Nephron progenitor cell (in vitro differentiated cells): ENCODE data around the gene SEC14L6.
"Not testable (repeated sequence)": the region's sequence is repeated elsewhere in the genome, so short reads cannot be mapped to it uniquely, and the experiment has no call there.

Experiments used
- DNase-seq: peaks from one replicate; pipeline ENCODE4 v3.0.0; 2021
- H3K27ac Mint-ChIP-seq: 2 replicates; pipeline ENCODE4 v1.8.0; 2021; ENCODE audit warnings: mild to moderate bottlenecking, moderate library complexity, mixed read lengths
- H3K27me3 Mint-ChIP-seq: 2 replicates; pipeline ENCODE4 v1.8.0; 2021; ENCODE audit warnings: mild to moderate bottlenecking, low read depth, mixed read lengths; ENCODE audit not compliant: poor library complexity
- H3K36me3 Mint-ChIP-seq: 2 replicates; pipeline ENCODE4 v1.8.0; 2021; ENCODE audit warnings: low read depth, mixed read lengths
- H3K4me1 Mint-ChIP-seq: 2 replicates; pipeline ENCODE4 v1.8.0; 2021; ENCODE audit warnings: mixed read lengths
- H3K4me3 Mint-ChIP-seq: 2 replicates; pipeline ENCODE4 v1.8.0; 2021; ENCODE audit warnings: mild to moderate bottlenecking, moderate library complexity, mixed read lengths
- H3K9me3 Mint-ChIP-seq: 2 replicates; pipeline ENCODE4 v1.8.0; 2021; ENCODE audit warnings: mild to moderate bottlenecking, moderate library complexity, mixed read lengths
- CTCF ChIP-seq: fragments of 200-600 bp; sonication (generic); IDR thresholded peaks from 2 replicates; pipeline ENCODE4 v1.5.0; 2021; ENCODE audit warnings: antibody characterized with exemption

The SEC14L6 gene

GRCh38 chr22:30556388-30556787, 9.8 kb upstream of the SEC14L6 start:
- peaks cover 11% of the 10 kb centered on the region for H3K27me3 Mint-ChIP-seq
- peaks cover 4% of the 10 kb centered on the region for H3K36me3 Mint-ChIP-seq
- no peak for TF ChIP-seq CTCF
- peaks cover 8% of the 10 kb centered on the region for H3K4me1 Mint-ChIP-seq
- no peak overlapping the region for H3K4me3 Mint-ChIP-seq
- H3K27ac Mint-ChIP-seq, result no peak overlapping the region
- no peak for DNase-seq
- no peaks in the 10 kb centered on the region for H3K9me3 Mint-ChIP-seq

- Mint-ChIP-seq H3K9me3 (no peaks in the 10 kb centered on the region), H3K27ac (no peak overlapping the region), H3K27me3 (peaks cover 7% of the 10 kb centered on the region), H3K36me3 (peaks cover 4% of the 10 kb centered on the region), H3K4me3 (no peak overlapping the region), H3K4me1 (peaks cover 6% of the 10 kb centered on the region)
- no peak for TF ChIP-seq CTCF
- DNase-seq, result no peak
These were observed 9.0 kb upstream of the SEC14L6 start for GRCh38 chr22:30555282-30556210.

GRCh38 chr22:30553971-30554370, 7.4 kb upstream of the SEC14L6 start:
- H3K4me3 Mint-ChIP-seq, result no peak overlapping the region

DNA sequence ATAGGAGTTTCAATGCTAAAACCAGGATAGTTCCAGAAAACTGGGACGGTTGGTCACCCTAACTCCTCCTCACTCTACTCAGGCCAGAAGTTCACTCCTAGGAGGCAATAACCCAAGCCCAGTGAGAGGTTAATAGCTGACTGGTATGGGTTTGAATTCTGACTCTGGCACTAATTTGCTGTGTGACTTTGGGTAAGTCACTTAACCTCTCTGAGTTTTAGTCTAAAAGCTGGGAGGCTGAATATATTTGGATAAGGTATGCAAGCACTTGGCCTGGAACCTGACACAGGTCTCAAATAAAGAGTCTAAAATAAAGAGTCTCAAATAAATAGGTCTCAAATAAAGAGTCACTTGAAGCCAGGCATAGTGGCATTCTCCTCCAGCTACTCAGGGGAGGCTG, 6.2 kb upstream of the SEC14L6 start:
- Mint-ChIP-seq H3K27me3 (peaks cover 14% of the 10 kb centered on the region), H3K36me3 (peaks cover 4% of the 10 kb centered on the region), H3K4me1 (peaks cover 9% of the 10 kb centered on the region), H3K27ac (no peak overlapping the region), H3K9me3 (no peaks in the 10 kb centered on the region), H3K4me3 (no peak overlapping the region)
- no peak for DNase-seq
- TF ChIP-seq CTCF, result no peak

More at GRCh38 chr22:30553971-30554370, 7.4 kb upstream of the SEC14L6 start:
- Mint-ChIP-seq H3K36me3 (peaks cover 4% of the 10 kb centered on the region), H3K27ac (no peak overlapping the region), H3K4me1 (peaks cover 9% of the 10 kb centered on the region), H3K27me3 (peaks cover 10% of the 10 kb centered on the region), H3K9me3 (no peaks in the 10 kb centered on the region)
- no peak for TF ChIP-seq CTCF
- no peak for DNase-seq

DNA sequence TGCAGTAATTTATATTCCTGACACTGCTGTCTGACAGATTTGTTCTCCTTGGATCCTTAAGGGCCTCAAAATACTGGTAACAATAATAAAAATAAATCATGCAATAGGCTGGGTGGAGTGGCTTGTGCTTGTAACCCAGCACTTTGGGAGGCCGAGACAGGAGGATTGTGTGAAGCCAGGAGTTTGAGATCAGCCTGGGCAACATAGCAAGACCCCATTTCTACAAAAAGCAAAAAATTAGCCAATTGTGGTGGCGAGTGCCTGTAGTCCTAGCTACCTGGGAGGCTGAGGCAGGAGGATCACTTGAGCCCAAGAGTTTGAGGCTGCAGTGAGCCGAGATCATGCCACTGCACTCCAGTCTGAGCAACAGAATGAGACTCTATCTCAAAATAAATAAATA, 5.3 kb upstream of the SEC14L6 start:
- not testable (repeated sequence) for H3K36me3 Mint-ChIP-seq, H3K9me3 Mint-ChIP-seq, DNase-seq, H3K27ac Mint-ChIP-seq, H3K4me3 Mint-ChIP-seq
- H3K4me1 Mint-ChIP-seq, result peaks cover 12% of the 10 kb centered on the region
- peaks cover 19% of the 10 kb centered on the region for H3K27me3 Mint-ChIP-seq

DNA sequence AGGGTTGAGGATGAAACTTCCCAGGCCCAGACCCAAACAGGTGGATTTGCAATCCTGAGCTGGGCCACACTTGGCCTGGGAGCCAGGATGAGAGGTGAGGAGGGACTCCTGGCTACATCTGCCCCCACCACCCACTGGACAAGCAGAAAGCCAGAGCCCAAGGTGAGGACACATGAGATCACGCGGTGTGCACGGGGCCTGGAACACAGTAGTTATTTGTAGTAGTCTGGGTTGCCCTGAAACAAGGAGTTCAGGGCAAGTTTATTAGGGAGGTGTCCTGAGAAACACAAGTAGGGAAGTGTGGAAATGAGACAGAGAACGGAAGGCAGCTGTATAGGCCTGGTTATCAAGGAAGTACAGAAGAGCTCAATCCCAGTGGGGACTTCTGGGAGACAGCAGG, 647 bp upstream of the SEC14L6 start:
- Mint-ChIP-seq H3K4me3 (no peak overlapping the region), H3K4me1 (peaks cover 39% of the 10 kb centered on the region), H3K27me3 (peaks cover 38% of the 10 kb centered on the region), H3K36me3 (no peaks in the 10 kb centered on the region), H3K9me3 (peaks cover 6% of the 10 kb centered on the region), H3K27ac (no peak overlapping the region)
- TF ChIP-seq CTCF, result no peak
- no peak for DNase-seq
